Rectal smooth muscle tissue (tissue), 1 donor: ENCODE results near the gene HOXB1.
A peak's percentile ranks its signal among the peaks of the same experiment; 100 is the strongest.
"Not testable (repeated sequence)": the region's sequence is repeated elsewhere in the genome, so short reads cannot be mapped to it uniquely, and the experiment has no call there.

Source experiments
- H3K27ac ChIP-seq: one replicate; pipeline ENCODE4 v1.7.0; 2013; ENCODE audit warnings: low read depth, low read length, inconsistent platforms
- H3K27me3 ChIP-seq: one replicate; pipeline ENCODE4 v1.7.0; 2013; ENCODE audit warnings: low read length; ENCODE audit not compliant: control insufficient read depth, insufficient read depth
- H3K36me3 ChIP-seq: one replicate; pipeline ENCODE4 v1.7.0; 2013; ENCODE audit warnings: low read length; ENCODE audit not compliant: control insufficient read depth, insufficient read depth
- H3K4me1 ChIP-seq: one replicate; pipeline ENCODE4 v1.7.0; 2013; ENCODE audit warnings: low read length; ENCODE audit not compliant: control insufficient read depth, insufficient read depth
- H3K4me3 ChIP-seq: one replicate; pipeline ENCODE4 v1.7.0; 2013; ENCODE audit warnings: low read length
- H3K9ac ChIP-seq: one replicate; pipeline ENCODE4 v1.7.0; 2013; ENCODE audit warnings: low read length

The HOXB1 gene

GRCh38 chr17:48542114-48542656 is 11.4 kb upstream of the HOXB1 start:
- peaks cover 27% of the 10 kb centered on the region for H3K4me1 ChIP-seq
- H3K36me3 ChIP-seq, result no peaks in the 10 kb centered on the region
- H3K9ac ChIP-seq, result peak overlapping the region; percentile 80
- H3K27me3 ChIP-seq, result no peaks in the 10 kb centered on the region
- peak overlapping the region; percentile 98 for H3K27ac ChIP-seq
- peak overlapping the region; percentile 85 for H3K4me3 ChIP-seq

GRCh38 chr17:48541577-48542113 is 10.8 kb upstream of the HOXB1 start:
- Histone ChIP-seq H3K27ac (peak overlapping the region; percentile 98), H3K9ac (peak overlapping the region; percentile 71), H3K27me3 (no peaks in the 10 kb centered on the region), H3K36me3 (no peaks in the 10 kb centered on the region), H3K4me1 (peaks cover 23% of the 10 kb centered on the region), H3K4me3 (peak overlapping the region; percentile 85)

- Histone ChIP-seq H3K36me3 (no peaks in the 10 kb centered on the region), H3K9ac (peak overlapping the region; percentile 29)
Measured at GRCh38 chr17:48541036-48541576, 10.3 kb upstream of the HOXB1 start.

GRCh38 chr17:48540213-48540612 is 9.4 kb upstream of the HOXB1 start:
- no peak overlapping the region for H3K4me3 ChIP-seq
- peaks cover 10% of the 10 kb centered on the region for H3K4me1 ChIP-seq
- no peaks in the 10 kb centered on the region for H3K36me3 ChIP-seq
- no peak overlapping the region for H3K9ac ChIP-seq
- peak overlapping the region; percentile 98 for H3K27ac ChIP-seq
- no peaks in the 10 kb centered on the region for H3K27me3 ChIP-seq

More at GRCh38 chr17:48541036-48541576, 10.3 kb upstream of the HOXB1 start:
- Histone ChIP-seq H3K27me3 (no peaks in the 10 kb centered on the region), H3K27ac (peak overlapping the region; percentile 98), H3K4me3 (peak overlapping the region; percentile 43), H3K4me1 (peaks cover 18% of the 10 kb centered on the region)

- Histone ChIP-seq H3K4me1 (peaks cover 6% of the 10 kb centered on the region), H3K27me3 (no peaks in the 10 kb centered on the region), H3K27ac (no peak overlapping the region), H3K9ac (no peak overlapping the region), H3K4me3 (no peak overlapping the region), H3K36me3 (no peaks in the 10 kb centered on the region)
Measured at GRCh38 chr17:48539177-48539576, 8.4 kb upstream of the HOXB1 start.

GRCh38 chr17:48537316-48537715 is 6.5 kb upstream of the HOXB1 start:
- H3K9ac ChIP-seq, result no peak overlapping the region
- H3K36me3 ChIP-seq, result no peaks in the 10 kb centered on the region
- no peaks in the 10 kb centered on the region for H3K27me3 ChIP-seq
- H3K4me1 ChIP-seq, result peaks cover 6% of the 10 kb centered on the region
- H3K4me3 ChIP-seq, result no peak overlapping the region
- no peak overlapping the region for H3K27ac ChIP-seq

GRCh38 chr17:48535793-48536559 is 5.2 kb upstream of the HOXB1 start:
- not testable (repeated sequence) for H3K9ac ChIP-seq, H3K27me3 ChIP-seq, H3K27ac ChIP-seq, H3K36me3 ChIP-seq, H3K4me1 ChIP-seq, H3K4me3 ChIP-seq

GRCh38 chr17:48532261-48532660 is 1.4 kb upstream of the HOXB1 start:
- no peaks in the 10 kb centered on the region for H3K36me3 ChIP-seq
- H3K27ac ChIP-seq, result no peak overlapping the region
- no peaks in the 10 kb centered on the region for H3K4me1 ChIP-seq
- H3K9ac ChIP-seq, result no peak overlapping the region
- no peaks in the 10 kb centered on the region for H3K27me3 ChIP-seq
- H3K4me3 ChIP-seq, result no peak overlapping the region

GRCh38 chr17:48530208-48530886 is 464 bp downstream of the HOXB1 start:
- H3K4me3 ChIP-seq, result no peak overlapping the region
- H3K4me1 ChIP-seq, result no peaks in the 10 kb centered on the region
- H3K36me3 ChIP-seq, result no peaks in the 10 kb centered on the region
- H3K27ac ChIP-seq, result no peak overlapping the region
- no peak overlapping the region for H3K9ac ChIP-seq
- peaks cover 4% of the 10 kb centered on the region for H3K27me3 ChIP-seq

GRCh38 chr17:48529683-48530009 is 1.2 kb downstream of the HOXB1 start:
- H3K4me3 ChIP-seq, result no peak overlapping the region
- H3K27me3 ChIP-seq, result peaks cover 4% of the 10 kb centered on the region
- H3K9ac ChIP-seq, result no peak overlapping the region
- no peaks in the 10 kb centered on the region for H3K36me3 ChIP-seq
- H3K27ac ChIP-seq, result no peak overlapping the region
- H3K4me1 ChIP-seq, result no peaks in the 10 kb centered on the region

GRCh38 chr17:48528936-48529682 is 1.7 kb downstream of the HOXB1 start:
- Histone ChIP-seq H3K27me3 (peaks cover 4% of the 10 kb centered on the region), H3K36me3 (no peaks in the 10 kb centered on the region), H3K4me1 (no peaks in the 10 kb centered on the region), H3K27ac (no peak overlapping the region), H3K9ac (no peak overlapping the region), H3K4me3 (no peak overlapping the region)
